ENCODE measurements around the gene CXCR6. TPM values are rescaled to one million over a fixed set of nuclear protein-coding genes. Genes with fewer than 3 reads are reported as not detected.

Gene CXCR6
- total RNA-seq, 1 experiment from 2014 or later, result not detected

GRCh38 chr3:45929042-45929679, 14.1 kb upstream of the CXCR6 start:
- H3K4me3 Mint-ChIP-seq, result no peak overlapping the region

GRCh38 chr3:45931496-45931895, 11.8 kb upstream of the CXCR6 start:
- no peak for TF ChIP-seq TEAD1 (CRISPR knock-in tag; IDR thresholded peaks at IDR 0.05)
- TF ChIP-seq IRF1 (CRISPR knock-in tag; IDR thresholded peaks at IDR 0.05), result no peak
- no peak for TF ChIP-seq JUN (CRISPR knock-in tag; IDR thresholded peaks at IDR 0.05)
- peaks cover 85% of the 10 kb centered on the region for H3K36me3 Mint-ChIP-seq
- no peak overlapping the region for H3K27ac Mint-ChIP-seq
- POLR2A ChIA-PET, result no interaction called here
- CTCF ChIA-PET, result interaction anchor here (2.1 kb wide), 1 partner anchor 148 kb away, joined by 6 read pairs; no protein-coding TSS in a partner anchor
- H3K27me3 Mint-ChIP-seq (ENCODE audit: low read depth), result no peaks in the 10 kb centered on the region
- H3K4me1 Mint-ChIP-seq, result no peaks in the 10 kb centered on the region
- DNase-seq (ENCODE audit: low spot score) (no peak), ATAC-seq (no peak)
- H3K9me3 Mint-ChIP-seq, result no peaks in the 10 kb centered on the region
- no peak overlapping the region for H3K4me3 Mint-ChIP-seq

More at GRCh38 chr3:45929042-45929679, 14.1 kb upstream of the CXCR6 start:
- DNase-seq (ENCODE audit: low spot score), result peak; percentile 60
- Mint-ChIP-seq H3K4me1 (no peaks in the 10 kb centered on the region), H3K36me3 (peaks cover 75% of the 10 kb centered on the region), H3K9me3 (no peaks in the 10 kb centered on the region), H3K27ac (no peak overlapping the region), H3K27me3 (ENCODE audit: low read depth) (no peaks in the 10 kb centered on the region)
- no peak for TF ChIP-seq JAZF1 (CRISPR knock-in tag; IDR thresholded peaks at IDR 0.05)
- TF ChIP-seq OVOL2 (CRISPR knock-in tag; IDR thresholded peaks at IDR 0.05; ENCODE audit: borderline replicate concordance), result no peak
- no peak for TF ChIP-seq PRRX2 (CRISPR knock-in tag; IDR thresholded peaks at IDR 0.05)
- peak; percentile 54 for TF ChIP-seq CTCF (IDR thresholded peaks at IDR 0.05)
- no peak for TF ChIP-seq USF1 (CRISPR knock-in tag; IDR thresholded peaks at IDR 0.05)
- TF ChIP-seq ATF2 (CRISPR knock-in tag; IDR thresholded peaks at IDR 0.05; ENCODE audit: borderline replicate concordance, low read depth), result no peak
- peak; percentile 88 for ATAC-seq
- ChIA-PET CTCF (interaction anchor here (0.6 to 4.2 kb wide), 16 partner anchors 8 to 521 kb away, joined by 3 to 30 read pairs (median 4); partner anchors contain the start of genes CXCR6 and LZTFL1), POLR2A (no interaction called here)

- Mint-ChIP-seq H3K27me3 (ENCODE audit: low read depth) (no peaks in the 10 kb centered on the region), H3K4me1 (no peaks in the 10 kb centered on the region), H3K4me3 (no peak overlapping the region), H3K36me3 (peaks cover 83% of the 10 kb centered on the region), H3K9me3 (no peaks in the 10 kb centered on the region), H3K27ac (no peak overlapping the region)
- TF ChIP-seq ZNF396 (CRISPR knock-in tag; IDR thresholded peaks at IDR 0.05; ENCODE audit: borderline replicate concordance) (no peak), ARID4B (CRISPR knock-in tag; IDR thresholded peaks at IDR 0.05; ENCODE audit: borderline replicate concordance) (no peak), TP53 (CRISPR knock-in tag; IDR thresholded peaks at IDR 0.05) (no peak)
- ATAC-seq (no peak), DNase-seq (ENCODE audit: low spot score) (no peak)
- POLR2A ChIA-PET, result no interaction called here
- CTCF ChIA-PET, result interaction anchor here (2.1 kb wide), 1 partner anchor 147 kb away, joined by 6 read pairs; no protein-coding TSS in a partner anchor
Measured at GRCh38 chr3:45932112-45932511, 11.2 kb upstream of the CXCR6 start.

All from WTC11 (cell line).